IPS-NIHi7 (cell line): ENCODE data around the gene BABAM2.

Experiments used
- DNase-seq: peaks from one replicate; pipeline ENCODE4 v3.0.0; 2012; ENCODE audit warnings: mixed read lengths; ENCODE audit errors: extremely low spot score

BABAM2 gene

DNA sequence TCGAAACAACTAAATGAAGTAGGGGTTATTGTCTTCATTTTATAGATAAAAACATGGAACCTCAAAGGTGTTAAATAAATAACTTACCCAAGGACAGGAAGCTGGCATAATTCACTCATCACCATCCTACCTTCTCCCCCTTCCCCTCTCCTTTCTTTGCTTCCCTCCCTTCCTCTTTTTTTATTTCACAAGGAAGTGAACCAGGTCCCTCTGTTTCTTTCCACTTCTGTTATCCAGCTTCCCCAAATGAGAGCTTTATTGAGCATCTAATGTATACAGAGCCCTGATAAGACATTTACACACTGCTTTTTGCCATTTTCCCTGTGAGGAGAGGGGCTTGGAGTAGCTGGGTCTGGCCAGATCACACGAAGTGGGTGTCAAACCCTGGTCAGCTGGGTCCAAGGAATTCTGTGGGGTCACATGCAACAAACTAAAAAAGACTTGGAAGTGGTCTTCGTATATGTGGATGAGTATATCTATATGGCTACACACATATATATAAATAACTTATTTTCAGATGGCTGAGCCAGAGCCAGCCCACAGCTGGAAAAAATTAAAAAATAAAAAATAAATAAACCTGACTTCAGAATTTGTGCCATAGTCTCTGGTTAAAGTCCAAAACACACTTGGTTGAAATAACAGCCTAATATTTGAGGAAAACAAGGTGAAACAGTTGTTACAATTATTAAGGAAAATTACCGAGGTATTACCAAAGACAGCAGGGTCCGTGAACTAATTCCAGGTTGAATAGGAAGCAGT, 452.8 kb downstream of the BABAM2 start:
- no peak for DNase-seq

DNA sequence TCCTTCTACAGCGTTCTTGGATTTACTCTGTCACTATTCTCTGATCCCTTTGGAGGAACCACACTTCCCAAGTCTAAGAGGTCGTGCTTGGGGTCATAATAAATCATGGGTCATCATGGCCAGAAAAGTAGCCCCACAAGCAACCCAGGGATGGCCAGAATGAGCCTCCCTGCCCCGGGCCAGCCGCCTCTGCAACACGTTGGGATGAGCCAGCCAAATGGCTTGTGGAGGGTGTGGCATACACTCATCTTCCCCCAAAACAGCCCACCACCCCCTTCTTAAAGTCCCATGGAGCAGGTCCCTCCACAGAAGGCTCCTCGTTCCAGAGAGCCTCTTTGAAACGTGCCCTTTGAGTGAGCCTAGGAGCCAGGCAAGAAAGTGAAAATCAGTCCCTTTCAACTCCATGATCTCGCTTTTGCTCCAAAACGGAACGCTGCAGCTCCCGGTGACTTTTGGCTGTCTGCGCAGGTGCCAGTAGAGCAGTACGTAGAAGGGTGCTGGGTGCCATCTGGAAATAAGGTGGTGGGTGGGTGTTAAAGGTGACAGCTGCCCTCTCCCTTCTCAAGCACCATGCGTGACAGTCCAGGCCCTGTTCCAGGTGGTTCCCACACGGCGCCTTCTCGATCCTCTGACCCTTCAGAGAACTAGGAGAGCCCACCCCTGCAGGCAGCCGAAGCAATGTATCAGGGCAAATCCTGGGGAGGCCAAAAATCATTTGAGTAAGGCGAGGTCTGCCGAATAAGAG, 453.6 kb downstream of the BABAM2 start:
- DNase-seq, result no peak

DNA sequence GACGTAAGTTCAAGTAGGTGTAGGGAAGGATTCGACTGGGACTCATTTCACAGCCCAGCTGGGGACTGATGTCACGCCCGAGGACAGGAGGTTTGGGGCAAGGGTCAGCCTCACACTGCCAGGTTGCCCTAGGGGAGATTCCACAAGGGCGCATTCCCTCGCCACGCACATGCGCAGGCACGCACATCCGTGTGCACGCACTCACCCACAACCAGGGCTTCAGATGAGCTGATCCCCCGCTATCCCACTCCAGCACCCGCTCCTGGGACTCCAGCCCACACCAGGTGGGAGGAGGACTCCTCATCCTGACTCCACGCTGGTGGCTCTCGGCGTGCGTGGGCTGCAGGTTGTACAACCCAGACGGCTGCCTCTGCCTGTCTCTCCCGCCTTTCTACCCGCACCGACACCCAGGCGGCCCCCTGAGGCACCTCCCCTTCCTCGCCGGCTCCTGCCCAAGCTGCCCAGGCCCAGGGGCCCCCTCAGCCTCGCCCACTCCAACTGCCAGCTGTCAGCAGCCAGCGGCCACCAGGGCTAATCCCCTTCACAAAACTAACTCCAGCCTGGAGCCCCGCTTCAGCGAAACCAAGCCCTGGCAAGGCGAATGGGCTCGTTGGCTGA, 454.3 kb downstream of the BABAM2 start:
- no peak for DNase-seq

DNA sequence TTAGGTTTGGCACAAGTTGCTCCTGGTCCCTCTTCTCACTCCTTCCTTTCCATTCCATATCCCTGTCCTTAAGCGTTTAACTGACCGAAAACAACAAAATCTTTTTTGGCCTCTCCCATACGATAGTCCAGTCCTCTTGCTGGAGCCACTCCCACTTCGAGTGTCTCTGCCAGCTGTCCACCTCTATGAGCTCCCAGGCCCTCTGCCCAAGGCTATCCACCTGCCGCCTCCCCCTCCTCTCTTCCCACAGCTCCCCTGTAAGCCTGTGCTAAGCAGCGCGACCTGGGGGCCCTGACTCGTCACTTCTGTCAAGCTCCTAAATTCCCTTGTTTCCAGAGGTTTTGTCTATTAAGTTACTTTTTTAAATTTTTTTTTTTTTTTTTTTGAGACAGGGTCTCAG, 455.1 kb downstream of the BABAM2 start:
- no peak for DNase-seq

DNA sequence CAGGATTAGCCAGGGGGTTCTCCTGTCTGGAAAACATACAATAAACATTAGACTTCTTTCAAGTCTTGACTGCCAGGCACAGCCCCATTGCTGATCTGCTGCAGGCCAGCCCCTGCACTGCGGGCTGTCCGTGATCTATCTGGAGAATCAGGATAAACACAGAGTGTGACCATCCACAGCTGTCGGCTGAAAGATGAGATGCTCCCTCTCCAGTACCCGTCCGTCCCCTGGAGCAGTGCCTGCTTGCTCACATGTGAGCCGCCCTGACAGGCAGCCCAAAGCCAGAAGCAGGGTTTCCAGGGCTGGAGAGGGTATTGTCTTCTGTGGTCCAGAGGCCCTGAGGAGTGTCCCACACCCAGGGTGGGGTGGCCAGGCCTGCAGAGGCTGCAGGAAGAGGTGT, 456.1 kb downstream of the BABAM2 start:
- no peak for DNase-seq

DNA sequence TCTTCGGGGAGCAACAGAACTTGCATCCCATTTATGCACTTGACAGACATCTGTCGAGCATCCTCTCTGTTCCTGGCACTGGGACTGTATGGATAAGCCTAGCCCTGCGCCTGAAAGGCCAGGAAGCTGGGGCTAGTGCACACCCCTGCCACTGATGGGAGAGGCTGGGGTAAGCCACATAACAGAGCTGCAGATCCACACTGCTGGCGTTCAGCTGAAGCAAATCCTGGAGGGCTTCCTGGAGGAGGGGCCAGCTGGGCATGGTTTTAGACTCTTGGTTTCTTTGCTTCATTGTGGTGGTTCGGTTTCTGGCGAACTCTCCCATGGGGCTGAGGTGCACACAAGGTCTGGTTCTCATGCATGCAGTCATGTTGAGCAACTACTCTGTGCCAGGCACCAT, 456.7 kb downstream of the BABAM2 start:
- DNase-seq, result no peak

DNA sequence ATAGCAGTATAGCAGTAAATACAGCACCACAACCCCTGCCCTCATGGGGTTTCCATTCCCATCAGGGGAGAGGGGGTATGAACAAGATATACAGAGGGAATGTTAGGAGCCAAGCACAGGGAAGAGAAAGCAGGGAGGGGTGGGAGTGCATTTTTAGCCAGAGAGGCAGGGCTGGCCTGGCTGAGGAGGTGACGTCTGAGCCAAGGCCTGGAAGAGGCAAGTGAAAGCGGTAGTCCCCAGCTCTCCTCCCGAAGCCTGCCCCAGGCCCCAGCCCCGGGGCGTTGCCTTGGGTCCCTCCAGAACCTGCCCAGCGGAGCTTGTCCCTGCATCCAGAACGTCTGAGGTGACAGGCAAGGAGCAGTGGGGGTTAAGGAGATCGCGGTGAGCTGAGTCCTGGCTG, 457.1 kb downstream of the BABAM2 start:
- no peak for DNase-seq

DNA sequence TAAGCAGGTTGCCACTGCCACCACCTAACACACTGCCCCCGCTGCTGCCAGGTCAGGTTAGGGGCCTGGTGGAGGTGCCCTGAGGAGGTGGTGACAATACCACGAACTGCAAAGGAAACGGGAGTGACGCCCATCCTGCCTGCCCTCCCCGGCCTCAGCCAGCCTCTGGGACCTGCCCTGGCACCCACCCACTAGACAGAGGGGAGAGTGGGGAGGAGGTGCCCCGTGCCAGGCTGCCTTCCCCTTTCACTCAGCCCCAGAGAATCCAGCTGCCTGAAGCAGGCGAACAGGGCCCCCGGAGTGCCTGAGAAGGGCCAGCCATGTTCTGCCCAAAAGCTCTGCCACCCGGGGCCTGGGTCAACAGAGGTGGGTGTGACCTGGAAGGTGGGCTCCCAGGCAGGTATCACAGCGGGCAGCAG, 457.6 kb downstream of the BABAM2 start:
- no peak for DNase-seq

DNA sequence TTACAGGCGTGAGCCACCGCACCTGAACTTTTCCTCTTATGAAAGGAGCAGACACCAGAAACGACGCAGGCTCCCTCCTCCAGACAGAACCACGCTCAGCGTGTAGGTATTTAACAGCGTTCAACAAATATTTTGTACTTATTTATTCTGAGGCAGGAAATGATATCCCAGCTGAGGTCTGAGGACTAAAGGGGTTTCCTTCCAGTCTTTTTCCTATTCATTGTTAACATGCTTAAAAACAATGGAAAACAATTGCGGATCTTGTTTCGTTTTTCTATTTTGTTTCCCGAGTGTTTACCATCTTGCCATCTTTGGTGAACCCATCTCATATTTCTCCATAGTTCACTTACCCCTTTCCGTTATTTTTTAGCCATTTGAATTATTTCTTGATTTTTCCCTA, 458.4 kb downstream of the BABAM2 start:
- DNase-seq, result no peak

DNA sequence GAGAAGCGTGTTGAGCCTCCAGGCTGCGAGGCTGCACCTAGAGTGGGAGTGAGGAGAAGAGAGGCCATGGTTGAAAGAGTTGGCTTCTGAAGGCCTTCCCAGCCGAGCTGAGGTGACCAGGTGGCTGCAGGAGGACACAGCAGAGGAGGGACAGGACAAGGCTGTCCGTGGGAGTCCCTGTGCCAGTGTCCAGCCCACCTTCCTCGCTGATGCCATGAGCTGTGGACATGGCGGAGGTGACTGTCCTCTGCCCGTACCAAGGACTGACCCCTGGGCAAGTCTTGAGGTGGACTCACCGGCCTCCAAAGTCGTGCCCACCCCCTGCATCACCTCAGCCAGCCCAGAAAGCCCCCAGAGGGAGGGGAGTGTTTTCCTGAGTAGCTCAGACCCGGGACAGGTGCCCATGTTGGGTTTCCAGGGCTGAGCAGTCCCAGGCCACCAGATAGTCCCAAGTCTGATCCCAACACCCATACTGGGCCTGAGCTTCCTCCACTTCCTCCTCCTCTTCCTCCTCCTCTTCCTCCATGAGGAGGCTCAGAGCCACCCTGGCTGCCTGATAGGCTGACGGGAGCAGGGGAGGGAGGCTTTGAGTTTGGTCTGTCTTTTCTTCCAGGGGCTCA, 459.1 kb downstream of the BABAM2 start:
- no peak for DNase-seq

DNA sequence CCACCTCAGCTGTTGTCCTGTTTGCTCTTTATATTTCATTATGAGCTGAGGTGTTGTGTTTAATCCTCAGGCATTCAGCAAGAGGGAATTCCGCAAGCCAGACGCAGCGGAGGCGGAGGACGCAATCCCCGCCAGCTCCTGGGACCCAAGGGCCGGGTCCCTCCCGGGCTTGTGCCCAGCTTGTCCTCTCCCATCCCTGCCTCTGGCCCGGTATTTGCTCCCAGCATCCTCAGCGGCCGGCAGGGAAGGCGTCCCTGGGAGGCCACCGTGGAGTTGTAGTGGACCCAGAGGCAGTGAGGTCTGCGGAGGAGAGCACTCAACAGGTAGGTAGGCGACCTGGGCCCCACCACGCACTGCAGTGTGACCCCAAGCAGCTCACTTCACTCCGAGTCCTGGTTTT, 459.7 kb downstream of the BABAM2 start:
- DNase-seq, result no peak

DNA sequence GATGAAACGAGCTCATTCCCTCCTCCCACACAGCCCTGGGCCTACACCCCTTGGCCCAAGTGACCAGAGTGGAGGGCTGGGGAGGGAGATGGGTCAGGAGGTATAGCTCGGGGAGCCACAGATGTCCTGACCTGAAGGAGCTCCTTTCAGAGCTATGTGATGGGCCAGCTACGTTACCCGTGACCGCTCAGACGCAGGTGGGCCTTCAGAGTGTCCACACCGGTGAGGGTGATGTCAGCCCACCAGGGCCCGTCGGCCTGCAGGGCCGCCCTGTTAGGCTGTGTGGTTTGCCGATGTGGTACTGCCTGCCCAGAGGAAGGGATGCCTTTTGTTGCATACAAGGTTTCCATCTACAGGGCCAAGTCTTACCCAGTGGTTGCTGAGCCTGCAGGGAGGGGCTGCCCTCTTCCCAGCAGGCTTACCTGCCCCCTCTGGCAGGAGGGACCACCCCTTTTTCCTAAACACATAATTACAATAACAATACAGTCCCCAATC, 460.3 kb downstream of the BABAM2 start:
- DNase-seq, result no peak

DNA sequence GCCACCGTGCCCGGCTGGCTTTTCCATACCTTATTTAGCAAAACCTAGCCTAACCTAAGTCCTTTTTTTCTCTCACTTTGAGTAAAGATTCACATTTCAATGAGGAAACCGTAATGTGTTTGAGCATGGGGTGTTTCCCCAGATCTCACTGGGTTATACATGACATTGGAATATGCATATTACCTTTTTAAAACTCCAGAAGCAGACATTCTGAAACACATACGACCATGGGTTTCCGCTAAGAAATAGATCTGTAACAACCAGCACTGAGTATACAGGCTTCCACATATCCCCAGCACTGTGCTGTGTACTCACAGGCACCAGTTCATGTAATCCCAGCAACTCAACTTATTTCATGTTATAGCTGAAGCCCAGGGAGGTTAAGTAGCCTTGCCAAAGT, 461.1 kb downstream of the BABAM2 start:
- no peak for DNase-seq

DNA sequence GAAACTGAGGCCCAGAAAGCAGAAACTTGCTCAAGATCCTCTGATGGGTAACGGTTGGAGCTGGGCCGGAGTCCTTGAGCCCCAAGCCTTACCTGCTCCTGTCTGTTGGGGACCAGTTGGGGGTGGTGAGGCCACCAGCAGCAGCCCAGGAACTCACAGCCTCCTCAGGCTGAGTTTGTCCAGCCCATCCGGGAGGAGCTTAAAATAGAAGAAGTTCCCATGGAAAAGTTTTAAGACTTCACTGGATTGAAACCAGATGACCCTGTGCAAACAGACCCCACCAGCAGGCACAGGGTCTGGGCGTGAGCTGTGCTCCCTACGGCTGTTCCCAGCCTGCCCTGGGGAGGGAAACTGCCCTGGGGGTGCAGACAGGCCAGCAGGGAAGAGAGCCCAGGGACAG, 461.6 kb downstream of the BABAM2 start:
- no peak for DNase-seq

DNA sequence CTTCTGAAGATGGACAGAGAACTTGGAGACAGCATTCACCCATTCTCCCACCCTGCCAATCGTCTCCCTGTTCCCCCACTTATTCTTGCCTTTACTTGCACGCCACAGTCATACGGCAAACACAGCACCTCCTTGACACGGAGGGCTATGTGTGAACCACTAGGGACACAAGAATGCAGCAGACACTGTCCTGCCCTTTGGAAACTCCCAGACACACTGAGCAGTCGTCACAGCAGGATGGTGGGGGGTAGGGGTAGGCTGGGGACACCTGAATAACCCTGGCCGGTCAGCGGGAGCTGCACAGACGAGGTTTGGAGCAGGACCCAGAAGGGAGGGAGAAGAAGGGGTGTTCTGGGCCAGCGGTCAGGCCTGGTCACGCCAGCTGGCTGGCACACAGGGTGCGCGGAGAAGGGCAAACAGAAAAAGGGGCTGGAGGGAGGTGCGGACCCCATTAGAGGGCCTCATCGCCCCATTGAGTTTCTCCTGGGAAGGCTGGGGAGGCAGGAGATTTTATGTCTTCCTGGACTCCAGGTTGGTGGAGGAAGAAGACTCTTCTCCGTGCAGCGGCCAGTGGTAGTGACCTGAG, 462.2 kb downstream of the BABAM2 start:
- DNase-seq, result no peak

DNA sequence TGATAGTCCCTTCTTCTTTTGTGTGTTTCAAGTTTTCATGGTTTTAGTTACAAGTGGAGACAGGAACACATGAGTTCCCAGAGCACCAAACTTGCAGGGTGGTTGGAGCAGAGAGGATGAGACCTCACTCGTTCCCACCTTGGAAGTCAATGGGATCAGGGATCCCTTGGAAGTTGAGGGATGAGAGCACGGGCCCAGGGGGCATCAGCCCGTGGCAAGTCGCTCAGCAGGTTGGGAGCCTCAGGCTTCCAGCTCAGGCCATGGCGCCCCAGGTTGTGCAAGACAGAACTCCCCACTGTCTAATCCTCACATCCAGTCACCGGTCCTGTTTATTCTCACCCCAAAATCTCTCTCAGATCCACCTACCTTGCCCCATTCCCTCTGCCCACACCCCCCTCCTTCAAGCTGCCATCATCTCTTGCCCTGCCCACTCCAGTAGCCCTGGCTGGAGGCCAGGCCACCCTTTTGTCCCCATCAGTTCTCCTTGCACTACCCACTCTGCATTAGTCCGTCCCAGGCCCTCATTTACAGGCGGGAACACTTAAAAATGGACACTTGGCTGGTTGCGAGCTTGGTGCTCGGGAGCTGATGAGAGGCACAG, 464.5 kb downstream of the BABAM2 start:
- no peak for DNase-seq

DNA sequence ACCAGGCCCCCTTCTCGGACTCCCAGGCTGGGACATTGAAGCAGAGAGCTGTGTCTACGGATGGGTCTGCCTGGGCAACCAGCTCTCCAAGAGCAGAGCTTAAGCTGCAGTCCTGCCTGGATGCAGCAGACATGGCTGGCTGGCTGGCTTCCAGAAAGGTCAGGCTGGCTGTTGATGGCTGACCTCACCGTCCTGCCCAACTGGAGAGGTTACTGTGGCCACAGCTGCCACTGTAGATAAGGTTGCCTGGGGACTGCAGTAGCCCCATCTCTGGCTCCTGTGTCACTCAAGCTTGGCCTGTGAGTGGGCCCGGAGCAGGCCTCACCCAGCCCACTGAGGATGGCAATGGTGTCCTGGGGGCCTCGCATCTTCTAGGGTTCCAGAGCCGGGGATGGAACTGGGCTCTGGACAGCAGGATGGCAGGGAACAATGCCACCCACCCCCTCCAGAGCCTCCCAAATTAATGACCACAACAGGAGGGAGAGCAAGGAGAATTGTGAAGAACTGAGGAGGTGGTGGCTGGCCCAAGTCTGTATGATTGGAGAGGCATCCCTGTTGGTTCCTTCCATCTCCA, 465.1 kb downstream of the BABAM2 start:
- no peak for DNase-seq

DNA sequence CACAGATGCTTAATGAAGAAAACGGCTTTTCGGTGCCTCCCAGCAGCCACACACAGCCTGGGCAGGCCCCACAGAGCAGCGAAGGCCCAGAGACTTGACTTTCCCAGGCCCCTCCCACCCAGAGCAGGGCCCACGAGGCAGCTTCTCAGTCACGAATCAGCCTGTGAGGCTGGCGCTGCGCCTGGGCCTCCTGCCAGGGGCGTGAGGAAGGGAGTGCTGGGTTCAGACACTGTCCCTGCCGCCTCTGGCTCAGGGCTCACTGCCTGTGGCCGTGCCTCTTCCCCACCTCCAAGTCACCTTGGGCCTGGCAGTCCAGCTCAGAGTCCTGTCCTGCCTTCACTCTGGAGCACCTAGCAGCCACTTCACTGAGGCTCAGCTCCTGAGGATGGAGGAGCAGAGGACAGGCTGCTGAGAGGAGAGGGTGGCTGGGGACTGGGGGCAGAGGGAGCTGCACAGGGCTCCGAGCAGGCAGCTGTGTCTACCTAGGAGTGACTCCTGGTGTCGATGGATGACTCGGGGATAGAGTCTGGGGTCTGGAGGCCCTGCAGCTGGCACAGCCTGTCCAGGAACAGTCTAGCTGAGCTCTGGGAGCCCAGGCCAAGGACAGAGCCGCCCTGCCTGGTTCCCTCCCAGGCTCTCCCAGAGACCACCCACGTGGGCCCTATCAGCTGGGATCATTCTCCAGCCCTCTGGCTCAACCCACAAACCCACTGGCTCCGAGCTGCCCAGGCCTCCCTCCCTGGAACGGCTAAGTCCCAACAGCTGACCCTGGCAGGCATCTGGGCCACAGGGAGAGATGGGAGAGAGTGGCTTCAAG, 465.8 kb downstream of the BABAM2 start:
- DNase-seq, result no peak

DNA sequence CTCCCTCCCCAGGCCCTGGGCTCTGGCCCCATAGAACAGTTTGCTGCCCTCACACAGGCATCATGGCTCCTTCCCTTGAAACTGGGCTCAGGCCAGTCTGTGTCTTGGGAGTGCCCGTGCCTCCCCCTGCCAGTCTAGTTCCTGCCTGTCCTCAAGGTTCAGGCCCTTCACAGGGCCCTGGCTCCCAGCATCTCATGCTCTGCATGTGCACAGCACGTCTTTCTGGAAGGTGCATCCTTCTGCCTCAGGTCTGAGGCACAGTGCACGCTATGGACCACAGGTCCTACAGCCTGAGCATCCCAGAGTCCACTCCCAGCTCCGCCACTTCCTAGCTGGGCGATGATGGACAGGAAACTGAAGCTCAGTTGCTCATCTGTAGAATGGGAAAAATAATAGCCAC, 466.5 kb downstream of the BABAM2 start:
- DNase-seq, result no peak

DNA sequence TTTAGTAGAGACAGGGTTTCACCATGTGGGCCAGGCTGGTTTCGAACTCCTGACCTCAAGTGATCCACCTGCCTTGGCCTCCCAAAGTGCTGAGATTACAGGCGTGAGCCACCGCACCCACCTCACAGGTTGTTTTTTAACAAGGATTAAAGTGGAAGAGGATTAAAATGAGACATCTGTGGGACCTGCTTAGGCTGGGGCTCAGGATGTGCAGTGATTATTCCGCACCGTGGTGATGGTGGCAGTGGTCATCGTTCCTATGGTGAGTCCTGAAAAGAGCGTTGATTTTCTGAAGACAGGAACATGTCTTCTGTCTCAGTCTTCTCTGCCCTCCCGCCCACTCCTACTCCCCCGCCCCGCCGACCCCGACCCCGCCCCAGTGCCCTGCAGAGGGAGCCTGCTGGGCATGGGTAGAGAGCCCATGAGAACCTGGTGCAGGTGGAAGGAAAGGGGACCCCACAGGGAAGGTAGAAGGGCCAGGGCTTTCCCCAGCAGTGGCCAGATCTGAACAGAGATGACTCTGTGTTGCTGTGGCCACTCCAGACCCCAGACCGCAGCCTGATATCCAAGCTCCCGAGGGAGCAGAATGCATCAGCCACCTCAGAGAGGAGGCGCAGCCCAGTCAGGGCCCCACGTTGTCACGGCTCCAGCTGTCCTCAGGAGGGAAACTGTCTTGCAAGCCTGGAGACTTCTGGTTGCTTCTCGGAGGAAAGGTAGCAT, 467.6 kb downstream of the BABAM2 start:
- DNase-seq, result no peak
